NCI-H345 (cell line): ENCODE data around the gene AMN.

Source experiments
- DNase-seq: peaks from one replicate; lab custom pipeline; 2025; lab: John Stamatoyannopoulos, UW

Gene AMN

DNA sequence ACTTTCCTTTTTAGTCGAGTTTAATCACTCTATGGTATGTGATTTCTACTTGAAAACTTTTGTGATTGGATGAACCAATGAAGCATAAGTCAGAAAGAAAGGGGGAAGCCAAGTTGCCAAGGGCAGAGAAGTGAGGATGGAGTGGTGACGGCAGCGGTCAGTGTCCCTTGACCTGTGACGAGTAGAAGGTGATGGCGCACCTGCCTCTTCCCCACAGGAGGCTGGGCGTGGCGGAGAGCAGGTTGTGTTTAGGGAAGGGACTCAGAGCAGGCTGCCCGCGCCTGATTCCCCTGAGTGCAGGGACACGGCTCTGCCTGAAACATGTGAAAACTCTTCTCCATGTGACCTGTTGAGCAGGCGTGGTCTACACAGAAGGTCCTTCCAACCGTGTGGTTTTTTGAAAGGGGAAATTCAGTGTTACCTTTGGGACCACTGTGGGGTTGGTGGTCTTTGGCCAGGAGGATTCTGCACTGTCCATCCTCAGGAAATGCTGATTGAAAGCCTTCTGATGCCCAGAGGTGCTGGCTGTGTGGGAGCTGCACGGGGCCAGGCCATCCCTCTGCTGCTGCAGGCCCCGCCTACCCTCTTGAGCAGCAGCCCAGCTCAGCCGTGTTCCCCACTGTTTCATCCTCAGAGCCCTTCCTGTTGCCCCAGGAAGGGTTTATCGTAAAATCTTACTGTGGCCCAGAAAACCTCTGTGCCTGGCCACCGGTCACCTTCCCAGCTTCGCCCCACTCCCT lies 23.5 kb upstream of the AMN start:
- no peak for DNase-seq

DNA sequence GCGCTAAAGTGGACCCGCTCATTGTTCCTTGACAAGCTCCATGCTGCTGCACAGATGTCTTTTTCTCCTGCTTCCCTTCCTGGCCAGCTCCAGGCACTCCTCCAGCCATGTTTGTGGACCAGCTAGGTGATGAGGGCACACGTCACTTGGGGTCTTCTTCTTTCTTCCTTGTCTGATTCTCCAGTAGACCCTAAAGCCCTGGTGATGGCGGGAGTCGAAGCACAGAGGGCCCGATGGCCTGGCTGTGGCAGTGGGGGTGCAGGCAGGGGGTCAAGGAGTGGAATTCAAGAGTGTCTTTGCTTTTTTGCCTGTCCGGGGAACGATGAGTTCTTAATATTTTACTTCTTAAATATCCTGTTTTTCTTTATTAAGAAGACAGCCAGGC lies 23.0 kb upstream of the AMN start:
- no peak for DNase-seq

GRCh38 chr14:102900631-102901571 lies 21.6 kb upstream of the AMN start:
- DNase-seq = peak; percentile 61

- no peak for DNase-seq
These were observed 20.8 kb upstream of the AMN start for GRCh38 chr14:102901633-102902032.

DNA sequence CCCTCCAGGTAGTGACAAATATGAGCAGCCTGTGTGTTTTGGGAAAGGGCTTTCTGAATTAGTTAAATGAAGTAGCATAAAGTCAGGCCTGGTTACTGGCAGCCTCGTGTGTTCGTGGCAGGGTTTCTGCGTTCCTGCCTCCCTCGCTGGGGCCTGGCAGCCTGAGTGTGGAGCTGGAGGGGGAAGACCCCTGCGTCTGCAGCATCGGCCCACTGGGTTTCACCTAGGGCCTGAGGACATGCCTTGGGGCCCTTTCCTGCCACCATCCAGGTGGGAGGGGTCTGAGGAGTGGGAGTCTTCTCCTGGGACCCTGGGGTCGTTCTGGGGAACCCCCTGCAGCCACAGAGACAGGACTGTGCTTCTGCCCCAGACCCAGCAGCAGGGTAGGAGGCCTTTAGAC lies 20.4 kb upstream of the AMN start:
- no peak for DNase-seq

DNA sequence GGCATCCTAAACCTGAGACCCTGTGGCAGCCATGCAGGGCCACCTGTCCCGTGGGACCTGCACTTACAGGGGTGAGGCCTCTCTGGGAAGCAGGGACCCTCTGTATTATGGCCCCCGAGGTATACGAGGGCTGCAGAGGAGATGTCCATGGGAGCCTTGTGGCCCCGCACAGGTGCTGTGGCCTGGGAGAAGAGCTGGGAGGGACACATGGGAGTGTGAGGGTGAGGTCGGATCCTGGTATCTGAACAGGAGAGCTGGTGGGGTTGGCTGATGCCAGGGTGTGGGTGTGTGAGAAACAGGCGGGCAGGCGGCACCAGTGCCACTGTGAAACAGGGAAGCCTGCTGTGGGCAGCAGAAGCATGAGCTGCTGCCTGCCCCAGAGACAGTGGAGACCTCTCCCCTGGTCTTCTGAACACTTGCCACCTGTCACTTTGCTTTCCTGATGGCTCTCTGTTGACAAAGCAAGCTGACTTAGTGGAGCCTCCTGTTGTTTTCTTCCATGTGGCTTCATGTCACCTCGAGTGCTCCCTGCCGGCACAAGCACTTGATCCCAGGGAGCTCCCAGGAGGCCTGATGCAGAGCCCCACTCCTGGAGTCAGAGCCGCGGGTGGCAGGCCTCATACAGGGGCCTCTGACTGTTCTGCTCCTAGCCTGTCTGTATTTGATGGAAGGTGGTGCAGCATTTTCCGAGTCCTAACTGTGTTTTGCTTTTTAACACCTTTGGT lies 19.8 kb upstream of the AMN start:
- DNase-seq = peak; percentile 84

GRCh38 chr14:102903248-102903888 lies 19.1 kb upstream of the AMN start:
- no peak for DNase-seq

GRCh38 chr14:102903889-102904512 lies 18.5 kb upstream of the AMN start:
- no peak for DNase-seq

GRCh38 chr14:102905116-102906108 lies 17.1 kb upstream of the AMN start:
- no peak for DNase-seq

DNA sequence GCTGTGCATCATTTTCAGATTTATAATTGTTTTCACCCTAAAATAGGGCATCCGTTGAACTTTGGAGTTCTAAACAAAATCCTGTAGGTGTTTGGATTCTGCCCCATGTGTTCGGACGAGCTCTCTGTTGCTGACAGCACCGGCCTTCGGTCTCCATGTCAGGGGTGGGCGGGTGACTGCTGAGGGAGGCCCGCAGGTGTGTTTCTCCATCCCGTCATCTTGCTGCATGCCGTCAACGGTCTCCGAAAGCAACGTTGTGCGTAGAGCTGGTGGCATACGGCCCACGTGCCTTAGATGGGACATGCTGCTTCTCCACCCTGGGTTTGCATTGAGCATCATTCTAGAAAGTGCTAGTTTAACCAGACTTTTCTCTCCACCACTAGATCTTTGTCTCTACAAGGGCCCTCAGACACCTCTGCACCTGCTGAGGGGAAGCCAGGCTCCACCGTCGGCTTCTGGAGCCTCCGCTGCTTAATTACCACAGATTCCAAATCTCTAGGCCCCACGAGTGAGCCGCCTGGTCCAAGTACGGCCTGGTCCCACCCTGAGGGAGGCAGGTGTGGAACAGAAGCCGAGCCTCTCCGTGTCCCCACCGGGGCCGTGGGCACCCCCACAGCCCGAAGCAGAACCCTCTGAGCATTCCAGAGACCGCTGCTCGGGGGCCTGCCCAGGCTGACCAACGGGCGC lies 15.7 kb upstream of the AMN start:
- DNase-seq = no peak

- DNase-seq = no peak
These were observed 15.1 kb upstream of the AMN start for GRCh38 chr14:102907303-102907844.

- no peak for DNase-seq
These were observed 14.3 kb upstream of the AMN start for GRCh38 chr14:102907980-102908730.

DNA sequence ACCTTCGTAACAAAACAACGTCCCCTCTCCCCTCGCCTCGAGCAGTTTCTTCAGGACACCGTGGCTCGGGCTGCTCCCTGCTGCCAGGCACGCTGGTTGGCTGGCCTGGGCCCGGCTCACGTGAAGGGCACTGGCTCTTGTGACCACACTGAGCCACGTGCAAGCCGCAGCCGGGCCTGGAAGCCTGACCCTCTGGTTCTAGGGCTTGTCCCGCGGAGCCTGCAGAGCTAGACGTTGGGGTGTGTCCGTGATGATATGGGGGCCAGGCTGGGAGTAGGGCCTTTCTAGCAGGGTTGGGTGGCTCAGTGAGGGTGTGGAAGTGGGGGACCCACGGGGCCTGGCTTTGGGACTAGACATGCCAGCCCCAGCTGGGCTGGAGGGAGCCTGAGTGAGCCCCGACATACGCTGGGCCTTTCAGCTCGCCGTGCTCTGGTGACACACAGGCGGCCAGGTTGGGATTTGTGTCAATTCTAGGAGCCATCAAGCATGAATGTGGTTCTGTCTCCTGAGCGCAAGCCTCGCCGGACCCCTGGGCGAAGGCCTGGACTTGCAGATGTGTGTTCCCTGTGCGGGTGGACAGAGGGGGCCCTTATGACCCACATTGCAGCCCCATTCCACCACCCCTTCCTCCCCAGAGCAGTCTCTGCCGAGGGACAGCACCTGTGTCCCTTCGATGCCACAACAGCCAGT lies 13.6 kb upstream of the AMN start:
- DNase-seq = no peak

DNA sequence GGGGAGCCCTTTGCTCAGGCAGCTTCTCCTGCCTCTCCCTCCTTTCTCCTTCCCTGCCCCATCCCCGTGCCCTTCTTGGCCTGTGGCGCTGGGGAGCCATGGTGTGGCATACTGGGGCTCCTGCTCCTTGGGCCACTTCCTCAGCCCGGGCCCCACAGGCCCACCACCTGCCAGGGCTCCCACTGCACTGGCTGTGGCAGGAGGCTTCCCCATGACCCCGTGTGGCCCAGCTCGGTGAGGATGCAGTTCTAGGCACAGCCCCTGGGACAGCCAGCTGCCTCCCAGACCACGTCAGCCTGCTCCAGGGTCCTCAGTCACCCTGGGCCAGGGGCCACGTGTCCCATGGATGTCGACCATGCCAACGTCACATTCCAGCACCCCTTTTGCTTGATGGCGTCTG lies 13.0 kb upstream of the AMN start:
- no peak for DNase-seq

GRCh38 chr14:102909911-102910310 lies 12.6 kb upstream of the AMN start:
- DNase-seq = no peak

GRCh38 chr14:102910442-102910841 lies 12.0 kb upstream of the AMN start:
- DNase-seq = no peak

DNA sequence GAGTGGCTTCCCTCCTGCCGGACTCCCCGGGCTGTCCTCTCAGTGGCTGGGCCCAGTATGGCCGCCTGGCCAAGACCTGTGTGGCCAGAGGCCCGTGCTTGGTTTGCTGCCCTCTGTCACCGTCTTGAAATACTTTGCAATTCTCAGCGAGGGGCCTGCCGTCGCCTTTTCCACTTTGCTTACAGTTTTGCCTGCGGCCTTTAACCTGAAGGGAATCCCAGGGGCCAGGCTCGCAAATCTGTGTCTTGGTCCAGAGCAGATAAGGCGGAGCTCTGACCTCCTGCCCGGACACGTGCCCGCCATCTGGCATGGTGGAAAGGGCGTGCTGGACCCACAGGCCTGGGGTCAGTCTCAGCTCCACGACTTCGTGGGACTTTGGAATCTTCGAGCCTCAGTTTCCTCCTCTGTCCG lies 10.9 kb upstream of the AMN start:
- no peak for DNase-seq
